ENCODE results near the gene REPIN1. TPM values are rescaled to one million over a fixed set of nuclear protein-coding genes. Genes with fewer than 3 reads are reported as not detected.

Gene REPIN1
- total RNA-seq, 1 experiment from 2014 or later, result 106 TPM

DNA sequence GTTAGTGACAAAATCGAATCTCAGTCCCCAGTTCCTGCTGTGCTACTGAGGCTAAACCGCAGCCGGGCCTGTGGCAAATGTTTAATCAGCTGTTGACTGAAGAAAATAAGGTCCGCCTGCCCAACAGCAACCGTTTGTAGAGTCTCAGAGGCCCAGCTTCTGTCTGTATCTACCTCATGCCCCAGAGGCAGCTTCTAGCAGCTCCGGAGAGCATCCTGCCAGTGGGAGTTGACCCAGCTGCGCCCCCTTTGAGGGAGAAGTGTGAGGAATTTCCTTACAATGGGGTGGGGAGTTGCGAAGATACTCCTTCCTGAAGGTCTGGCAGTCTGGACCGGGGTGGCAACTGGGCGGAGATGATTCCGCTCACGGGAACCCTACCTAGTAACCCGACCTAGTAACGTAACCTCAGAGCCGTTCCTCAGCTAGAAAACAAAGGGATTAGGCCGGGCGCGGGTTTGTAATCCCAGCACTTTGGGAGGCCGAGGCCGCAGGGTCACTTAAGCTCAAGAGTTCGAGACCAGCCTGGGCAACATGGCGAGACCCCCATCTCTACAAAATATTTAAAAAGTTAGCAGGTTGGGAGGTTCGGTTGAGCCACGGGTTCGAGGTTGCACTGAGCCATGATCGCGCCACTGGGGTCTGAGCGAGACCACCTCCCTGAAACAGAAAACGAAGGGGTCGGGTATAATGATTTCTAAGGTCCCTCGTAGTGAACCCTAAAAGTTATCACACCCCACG is 9.7 kb downstream of the REPIN1 start:
- Histone ChIP-seq H3K27ac (ENCODE audit: insufficient read length, low read depth, low read length) (no peak overlapping the region), H3K9me3 (ENCODE audit: control insufficient read depth, low read depth, low read length) (no peaks in the 10 kb centered on the region), H3K4me1 (ENCODE audit: insufficient read depth, low read length) (peaks cover 18% of the 10 kb centered on the region), H3K18ac (ENCODE audit: insufficient read length, low read depth, low read length) (peak overlapping the region; percentile 8), H4K20me1 (ENCODE audit: control insufficient read depth, insufficient read depth, insufficient read length) (no peaks in the 10 kb centered on the region), H2BK12ac (ENCODE audit: insufficient read length, low read depth, low read length) (no peak overlapping the region), H2AK5ac (ENCODE audit: insufficient read length, low read length) (no peak overlapping the region), H4K91ac (ENCODE audit: insufficient read length, low read depth, low read length) (no peak overlapping the region), H3K23ac (ENCODE audit: insufficient read length, low read depth, low read length) (no peak overlapping the region), H3K56ac (ENCODE audit: insufficient read length, low read depth, low read length) (no peak overlapping the region), H3K27me3 (ENCODE audit: insufficient read depth, low read length) (no peaks in the 10 kb centered on the region), H3K4ac (ENCODE audit: low read depth, low read length) (no peak overlapping the region; the same call in 1 of the 2 replicates), H2BK20ac (ENCODE audit: low read depth, low read length, poor library complexity, severe bottlenecking) (no peak overlapping the region), H2BK15ac (ENCODE audit: low read depth, low read length) (no peak overlapping the region), H4K8ac (replicated peaks; ENCODE audit: insufficient read length, low read depth, low read length) (no peak overlapping the region), H3K79me2 (ENCODE audit: insufficient read depth, low read length) (peaks cover 9% of the 10 kb centered on the region; the same call in 1 of the 2 replicates), H3K9ac (ENCODE audit: extremely low read depth, insufficient read length, low read length) (peak overlapping the region; percentile 21), H3T11ph (ENCODE audit: low read length) (no peak overlapping the region), H4K5ac (ENCODE audit: insufficient read length, low read depth, low read length) (no peak overlapping the region), H2AFZ (ENCODE audit: low read length) (no peak overlapping the region), H3K23me2 (ENCODE audit: insufficient read length, low read depth, low read length, poor library complexity, severe bottlenecking) (peaks cover 11% of the 10 kb centered on the region), H3K14ac (ENCODE audit: insufficient read depth, low read length) (peak overlapping the region; percentile 2; the same call in 1 of the 2 replicates), H3K4me2 (ENCODE audit: insufficient read depth, insufficient read length, low read length) (peak overlapping the region; percentile 42), H3K79me1 (ENCODE audit: insufficient read depth, low read depth, low read length, poor library complexity, severe bottlenecking) (no peaks in the 10 kb centered on the region), H2BK120ac (ENCODE audit: low read depth, low read length, poor library complexity, severe bottlenecking) (no peak overlapping the region), H2BK5ac (ENCODE audit: insufficient read length, low read length) (no peak overlapping the region)
- no peaks in the 10 kb centered on the region for H3K9me3 Mint-ChIP-seq
- peak; percentile 59; the same call in 2 of the 3 replicates for TF ChIP-seq CTCF (conservative IDR thresholded peaks at IDR 0.05)
- H3K4me3 Mint-ChIP-seq, result peak overlapping the region; percentile 67 to 78
- no peaks in the 10 kb centered on the region for H3K27me3 Mint-ChIP-seq (ENCODE audit: low read depth)
- H3K36me3 Mint-ChIP-seq (ENCODE audit: insufficient read depth in 1 of 3, low read depth in 3 of 3), result peaks cover 20 to 23% (median 22%) of the 10 kb centered on the region in 3 experiments; a peak in 6 of 7 replicates
- no CpG with 5 or more reads among the region's 32 CpGs for WGBS (ENCODE audit: extremely low coverage, insufficient read length, low lambda C conversion rate)
- H3K4me1 Mint-ChIP-seq, result peaks cover 74 to 78% of the 10 kb centered on the region in 2 experiments
- H3K27ac Mint-ChIP-seq, result peak overlapping the region; percentile 93 to 95 (median 93)
- peak; percentile 96 for DNase-seq

Measured in H9 (cell line).